Measurements from ENCODE around the gene RIPOR2.

DNA sequence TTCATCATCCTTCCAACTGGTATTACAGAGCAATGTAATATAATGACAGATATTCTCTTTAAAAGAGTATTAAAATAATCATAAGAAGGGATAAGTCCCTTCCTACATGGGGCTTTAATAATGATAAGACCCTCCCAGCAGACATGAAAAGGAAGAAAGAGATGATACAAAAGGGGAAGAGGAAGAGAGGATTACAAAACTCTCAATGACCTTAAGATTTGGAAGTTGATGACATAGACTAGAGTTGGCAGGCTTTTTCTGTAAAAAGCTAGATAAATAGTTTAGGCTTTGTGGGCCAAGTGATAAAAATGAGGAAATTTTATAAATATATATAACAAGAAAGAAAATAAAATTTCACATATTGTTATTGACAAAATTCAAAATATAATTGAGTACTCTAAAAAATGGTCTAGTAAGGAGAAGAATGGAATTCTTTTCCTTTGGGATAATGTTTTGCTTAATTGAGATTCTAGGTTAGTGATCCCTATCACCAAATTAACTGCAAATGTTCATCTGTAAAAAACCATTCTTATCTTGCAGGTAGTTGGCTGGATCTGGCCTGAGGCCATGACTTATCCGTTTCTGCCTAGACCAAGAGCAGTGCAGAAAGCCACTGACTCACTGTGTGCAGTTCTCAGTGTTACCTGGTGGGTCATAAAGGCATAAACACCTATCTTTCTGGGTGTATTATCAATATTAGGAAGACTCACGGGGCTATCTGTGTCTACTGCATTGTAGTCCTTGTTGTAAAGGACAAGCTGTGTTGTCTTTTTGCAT, 11.0 kb downstream of the RIPOR2 start:
- TF ChIP-seq, protein P1, sequence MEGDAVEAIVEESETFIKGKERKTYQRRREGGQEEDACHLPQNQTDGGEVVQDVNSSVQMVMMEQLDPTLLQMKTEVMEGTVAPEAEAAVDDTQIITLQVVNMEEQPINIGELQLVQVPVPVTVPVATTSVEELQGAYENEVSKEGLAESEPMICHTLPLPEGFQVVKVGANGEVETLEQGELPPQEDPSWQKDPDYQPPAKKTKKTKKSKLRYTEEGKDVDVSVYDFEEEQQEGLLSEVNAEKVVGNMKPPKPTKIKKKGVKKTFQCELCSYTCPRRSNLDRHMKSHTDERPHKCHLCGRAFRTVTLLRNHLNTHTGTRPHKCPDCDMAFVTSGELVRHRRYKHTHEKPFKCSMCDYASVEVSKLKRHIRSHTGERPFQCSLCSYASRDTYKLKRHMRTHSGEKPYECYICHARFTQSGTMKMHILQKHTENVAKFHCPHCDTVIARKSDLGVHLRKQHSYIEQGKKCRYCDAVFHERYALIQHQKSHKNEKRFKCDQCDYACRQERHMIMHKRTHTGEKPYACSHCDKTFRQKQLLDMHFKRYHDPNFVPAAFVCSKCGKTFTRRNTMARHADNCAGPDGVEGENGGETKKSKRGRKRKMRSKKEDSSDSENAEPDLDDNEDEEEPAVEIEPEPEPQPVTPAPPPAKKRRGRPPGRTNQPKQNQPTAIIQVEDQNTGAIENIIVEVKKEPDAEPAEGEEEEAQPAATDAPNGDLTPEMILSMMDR (IDR thresholded peaks at IDR 0.05; ENCODE audit: low read depth, low read length, missing input control): no peak
- TF ChIP-seq RAD21 (IDR thresholded peaks at IDR 0.05): no peak
- TF ChIP-seq, protein P2, sequence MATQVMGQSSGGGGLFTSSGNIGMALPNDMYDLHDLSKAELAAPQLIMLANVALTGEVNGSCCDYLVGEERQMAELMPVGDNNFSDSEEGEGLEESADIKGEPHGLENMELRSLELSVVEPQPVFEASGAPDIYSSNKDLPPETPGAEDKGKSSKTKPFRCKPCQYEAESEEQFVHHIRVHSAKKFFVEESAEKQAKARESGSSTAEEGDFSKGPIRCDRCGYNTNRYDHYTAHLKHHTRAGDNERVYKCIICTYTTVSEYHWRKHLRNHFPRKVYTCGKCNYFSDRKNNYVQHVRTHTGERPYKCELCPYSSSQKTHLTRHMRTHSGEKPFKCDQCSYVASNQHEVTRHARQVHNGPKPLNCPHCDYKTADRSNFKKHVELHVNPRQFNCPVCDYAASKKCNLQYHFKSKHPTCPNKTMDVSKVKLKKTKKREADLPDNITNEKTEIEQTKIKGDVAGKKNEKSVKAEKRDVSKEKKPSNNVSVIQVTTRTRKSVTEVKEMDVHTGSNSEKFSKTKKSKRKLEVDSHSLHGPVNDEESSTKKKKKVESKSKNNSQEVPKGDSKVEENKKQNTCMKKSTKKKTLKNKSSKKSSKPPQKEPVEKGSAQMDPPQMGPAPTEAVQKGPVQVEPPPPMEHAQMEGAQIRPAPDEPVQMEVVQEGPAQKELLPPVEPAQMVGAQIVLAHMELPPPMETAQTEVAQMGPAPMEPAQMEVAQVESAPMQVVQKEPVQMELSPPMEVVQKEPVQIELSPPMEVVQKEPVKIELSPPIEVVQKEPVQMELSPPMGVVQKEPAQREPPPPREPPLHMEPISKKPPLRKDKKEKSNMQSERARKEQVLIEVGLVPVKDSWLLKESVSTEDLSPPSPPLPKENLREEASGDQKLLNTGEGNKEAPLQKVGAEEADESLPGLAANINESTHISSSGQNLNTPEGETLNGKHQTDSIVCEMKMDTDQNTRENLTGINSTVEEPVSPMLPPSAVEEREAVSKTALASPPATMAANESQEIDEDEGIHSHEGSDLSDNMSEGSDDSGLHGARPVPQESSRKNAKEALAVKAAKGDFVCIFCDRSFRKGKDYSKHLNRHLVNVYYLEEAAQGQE (IDR thresholded peaks at IDR 0.05): no peak
- no peak for TF ChIP-seq GABPA (IDR thresholded peaks at IDR 0.05 in 1 of 2, conservative IDR thresholded peaks at IDR 0.05 in 1 of 2)
- TF ChIP-seq, protein P3, sequence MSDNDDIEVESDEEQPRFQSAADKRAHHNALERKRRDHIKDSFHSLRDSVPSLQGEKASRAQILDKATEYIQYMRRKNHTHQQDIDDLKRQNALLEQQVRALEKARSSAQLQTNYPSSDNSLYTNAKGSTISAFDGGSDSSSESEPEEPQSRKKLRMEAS (IDR thresholded peaks at IDR 0.05): no peak
- no peak for TF ChIP-seq SP1 (IDR thresholded peaks at IDR 0.05)
- TF ChIP-seq NR2F2 (IDR thresholded peaks at IDR 0.05): no peak
- no peak for TF ChIP-seq JUND (IDR thresholded peaks at IDR 0.05)
- TF ChIP-seq YY1 (IDR thresholded peaks at IDR 0.05): no peak
- TF ChIP-seq, protein P4, sequence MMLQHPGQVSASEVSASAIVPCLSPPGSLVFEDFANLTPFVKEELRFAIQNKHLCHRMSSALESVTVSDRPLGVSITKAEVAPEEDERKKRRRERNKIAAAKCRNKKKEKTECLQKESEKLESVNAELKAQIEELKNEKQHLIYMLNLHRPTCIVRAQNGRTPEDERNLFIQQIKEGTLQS (IDR thresholded peaks at IDR 0.05): no peak

Data from liver (tissue), 3 donors.